C1 segment of cervical spinal cord (tissue), 14 donors: ENCODE data around the gene SFR1.

Experiments used
- DNase-seq, 14 donors: peaks; one replicate each; lab custom pipeline; 2025; lab: John Stamatoyannopoulos, UW

The SFR1 gene, protein sequence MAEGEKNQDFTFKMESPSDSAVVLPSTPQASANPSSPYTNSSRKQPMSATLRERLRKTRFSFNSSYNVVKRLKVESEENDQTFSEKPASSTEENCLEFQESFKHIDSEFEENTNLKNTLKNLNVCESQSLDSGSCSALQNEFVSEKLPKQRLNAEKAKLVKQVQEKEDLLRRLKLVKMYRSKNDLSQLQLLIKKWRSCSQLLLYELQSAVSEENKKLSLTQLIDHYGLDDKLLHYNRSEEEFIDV

GRCh38 chr10:104121485-104122224 is at the start of gene SFR1:
SFR1 (plus strand) TSS chr10:104122171; CDS start chr10:104122184, 13 bp downstream.
- DNase-seq: peak; percentile 93 to 100 (median 98)

DNA sequence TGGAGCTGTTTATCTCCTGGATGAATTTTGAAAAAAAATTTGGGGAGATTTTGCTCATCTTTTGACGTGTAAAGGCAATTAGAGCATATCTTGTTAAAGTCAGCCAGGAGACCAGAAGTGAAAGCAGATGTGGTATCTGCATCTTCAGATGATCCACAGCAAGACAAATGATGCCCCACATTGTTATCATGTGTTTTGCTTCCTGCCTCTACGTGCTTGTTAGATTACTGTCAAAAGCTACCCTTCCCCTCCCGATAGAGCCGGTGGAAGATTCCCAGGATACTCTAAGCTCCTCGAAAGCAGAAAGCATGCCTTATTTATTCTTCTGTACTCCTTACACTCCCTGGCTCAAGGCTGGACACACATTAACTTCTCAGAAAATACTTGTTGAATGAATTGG is 49.2 kb upstream of the SFR1 start:
- DNase-seq: no peak

GRCh38 chr10:104074505-104074904 is 47.5 kb upstream of the SFR1 start:
- no peak for DNase-seq

DNA sequence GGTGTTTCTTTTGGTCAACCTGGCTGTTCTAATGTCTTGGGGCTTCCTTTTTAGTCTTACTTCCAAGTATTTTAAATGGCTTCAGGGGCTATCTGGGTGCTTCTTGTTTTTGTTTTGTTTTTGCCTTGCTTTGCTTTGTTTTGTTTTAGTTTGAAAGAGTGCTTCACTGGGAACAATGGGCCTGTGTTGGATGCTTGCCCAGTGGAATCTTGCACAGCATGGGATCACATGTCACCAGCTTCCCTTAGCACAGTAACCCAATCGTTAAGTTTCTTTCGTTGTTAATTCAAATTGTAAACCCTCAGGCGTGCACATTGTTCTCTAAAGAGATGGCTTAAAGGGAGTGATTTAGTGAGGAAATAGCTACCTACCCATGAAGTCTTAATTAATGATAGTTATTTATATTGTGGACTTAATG is 45.2 kb upstream of the SFR1 start:
- DNase-seq: peak in 10 of 14 donors; percentile 13 to 73 (median 44)

DNA sequence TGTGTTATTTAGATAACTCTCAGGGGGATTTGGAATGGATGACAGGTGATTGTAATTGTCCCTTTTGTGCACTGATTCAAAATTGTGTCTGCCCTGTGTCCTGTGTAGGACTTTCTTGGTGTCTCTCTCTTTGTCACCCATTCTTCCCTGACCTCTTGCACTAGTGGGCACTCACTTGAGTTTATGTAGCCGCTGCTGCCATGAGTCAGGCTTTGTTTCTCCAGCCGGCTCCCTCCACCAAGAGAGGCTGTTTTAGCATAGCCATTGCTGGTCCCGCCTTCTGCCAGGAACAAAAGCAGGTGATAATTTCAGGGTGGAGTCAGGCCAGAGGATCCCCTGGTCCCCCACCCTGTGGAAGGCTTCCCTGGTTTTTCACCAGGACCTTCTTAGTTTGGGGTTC is 44.7 kb upstream of the SFR1 start:
- DNase-seq: peak in 2 of 14 donors; percentile 11 to 17

DNA sequence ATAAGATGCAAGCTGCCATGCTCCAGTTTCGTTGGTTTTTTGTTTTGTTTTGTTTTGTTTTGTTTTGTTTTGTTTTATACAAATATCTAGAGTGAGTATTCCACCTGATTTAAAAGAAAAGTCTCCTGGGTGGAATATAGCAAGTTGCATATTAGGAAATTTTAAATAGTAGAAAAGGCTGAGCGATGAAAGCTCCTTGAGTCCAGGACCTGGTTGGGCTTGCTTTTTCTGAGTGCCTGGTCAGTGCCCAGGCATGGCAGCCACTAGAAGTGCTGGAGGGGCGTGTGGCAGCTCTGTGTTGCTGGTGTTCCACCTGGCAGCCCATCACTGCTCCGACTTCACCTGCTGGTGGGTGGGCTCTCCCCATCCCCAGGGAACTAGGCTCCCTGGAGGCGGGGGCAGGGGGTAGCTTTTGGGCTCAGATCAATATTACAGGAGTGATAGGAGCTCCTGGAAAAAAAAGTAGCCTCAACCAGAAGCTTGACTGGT is 44.3 kb upstream of the SFR1 start:
- DNase-seq: no peak

- DNase-seq: no peak
These were observed 41.2 kb upstream of the SFR1 start for GRCh38 chr10:104080762-104081161.

DNA sequence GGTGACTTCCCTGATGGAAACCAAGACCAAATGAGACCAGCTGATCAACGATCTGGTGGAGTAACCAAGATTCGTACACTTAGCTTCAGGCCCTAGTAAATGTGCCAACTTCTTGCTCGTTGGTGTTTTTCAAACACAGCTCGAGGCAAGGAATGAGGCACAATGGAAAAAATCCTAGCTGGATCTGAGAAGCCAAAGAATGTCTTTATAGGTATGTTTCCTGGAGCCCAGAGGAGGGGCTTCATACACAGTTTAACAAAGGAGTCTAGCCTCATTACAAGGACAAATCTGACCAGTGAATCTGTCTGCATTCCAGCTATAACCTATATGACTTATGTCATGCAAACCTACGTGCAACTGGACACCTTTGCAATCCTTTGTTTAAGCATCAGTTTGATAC is 40.0 kb upstream of the SFR1 start:
- no peak for DNase-seq

DNA sequence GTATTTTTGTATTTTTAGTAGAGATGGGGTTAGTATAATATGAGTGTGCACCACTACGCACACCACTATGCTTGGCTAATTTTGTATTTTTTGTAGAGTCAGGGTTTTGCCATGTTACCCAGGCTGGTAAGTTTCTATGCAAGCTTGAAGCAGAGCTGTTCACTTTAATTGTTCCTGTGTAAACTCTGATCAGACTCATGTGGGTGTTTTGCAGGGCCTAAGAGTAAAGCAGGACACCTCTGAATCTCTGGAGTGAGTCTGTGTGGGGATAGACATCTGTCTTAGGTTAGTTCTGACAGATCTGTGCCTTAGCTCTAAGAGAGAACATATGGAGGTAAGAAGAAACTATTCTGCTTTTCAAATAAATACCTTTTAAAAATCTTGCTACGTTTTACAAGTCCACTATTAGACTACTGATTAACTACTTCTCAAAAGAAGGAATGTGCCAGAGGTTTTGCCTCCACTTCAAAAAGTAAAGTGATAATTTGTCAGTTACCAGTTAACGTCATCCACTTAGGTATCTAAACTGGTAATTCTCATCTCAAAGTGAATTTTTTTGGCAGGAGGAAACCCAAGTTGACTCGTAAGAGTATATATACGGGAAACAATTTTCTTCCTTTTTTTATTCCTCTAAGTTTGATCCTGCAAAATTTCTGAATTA is 37.4 kb upstream of the SFR1 start:
- DNase-seq: no peak

DNA sequence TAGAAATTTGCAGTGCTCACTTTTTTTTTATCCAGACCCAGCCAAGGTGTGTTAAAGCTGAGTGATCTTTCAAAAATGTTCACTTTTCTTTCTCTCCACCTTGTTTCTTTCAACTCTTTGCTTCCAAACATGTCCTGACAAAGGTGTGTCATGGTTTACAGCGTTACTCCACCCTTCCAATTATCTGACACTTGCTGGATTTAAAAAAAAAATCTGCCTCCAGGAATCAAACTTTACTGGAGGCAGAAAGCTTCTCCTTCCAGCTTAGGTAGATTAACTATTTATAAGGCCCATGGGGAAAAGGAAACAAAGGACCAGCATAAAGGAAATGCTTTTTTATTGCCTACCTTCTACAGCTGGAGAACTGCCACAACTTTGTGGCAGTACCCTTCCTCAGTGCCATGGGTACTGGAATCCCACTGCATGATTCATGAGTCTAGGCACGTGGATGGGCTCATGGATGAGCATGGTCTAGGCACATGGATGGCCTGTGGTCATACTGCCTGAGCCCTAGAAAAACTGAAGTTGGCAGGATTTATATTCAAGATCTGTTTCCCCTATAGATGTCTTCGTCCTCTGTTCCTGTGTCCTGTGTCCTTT is 36.1 kb upstream of the SFR1 start, which contains the start of gene COL17A1:
Gene COL17A1 (minus strand): TSS at position 80 of the 600 bp plus-strand sequence. CDS start 5,207 bp downstream, outside the sequence.
- no peak for DNase-seq

GRCh38 chr10:104088239-104088638 is 33.7 kb upstream of the SFR1 start:
- DNase-seq: no peak

- DNase-seq: no peak
These were observed 32.4 kb upstream of the SFR1 start for GRCh38 chr10:104089621-104090020.

DNA sequence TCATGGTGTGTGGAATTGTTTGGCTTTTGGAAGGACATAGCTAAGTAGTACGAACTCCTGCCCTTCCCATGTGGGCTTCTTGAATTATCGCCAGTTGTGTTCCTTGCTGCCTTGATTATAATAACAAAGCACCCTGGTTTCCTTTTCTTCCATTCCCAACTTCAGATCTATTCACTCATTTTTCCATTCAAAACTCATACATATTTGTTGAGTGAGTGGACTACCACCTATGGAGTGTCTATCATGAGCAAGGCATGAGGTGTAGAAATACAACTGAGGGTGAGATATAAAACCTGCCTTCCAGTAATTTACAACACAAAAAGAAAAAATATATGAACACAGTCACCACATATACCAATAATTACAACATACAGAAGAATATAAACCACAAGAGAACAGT is 31.4 kb upstream of the SFR1 start:
- DNase-seq: no peak

GRCh38 chr10:104092749-104093148 is 29.2 kb upstream of the SFR1 start:
- no peak for DNase-seq

DNA sequence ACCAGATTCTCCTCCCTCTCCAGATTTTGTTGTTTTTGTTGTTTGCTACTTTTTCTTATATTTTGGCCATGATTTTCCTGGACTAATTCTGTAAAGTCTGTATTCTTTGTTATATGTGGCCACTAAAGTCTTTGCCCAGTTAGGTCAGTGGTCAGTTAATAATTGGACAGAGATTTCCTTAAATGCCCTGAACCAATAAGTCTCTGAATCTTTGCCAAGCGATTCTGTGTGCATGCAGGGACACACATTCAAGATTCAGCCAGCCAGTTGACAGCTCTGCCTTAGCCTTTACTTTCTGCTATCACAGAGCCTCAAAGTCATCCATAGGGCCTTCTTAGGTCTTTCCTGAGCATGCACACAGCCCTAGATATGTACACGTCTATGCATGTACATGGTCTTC is 25.3 kb upstream of the SFR1 start:
- no peak for DNase-seq

DNA sequence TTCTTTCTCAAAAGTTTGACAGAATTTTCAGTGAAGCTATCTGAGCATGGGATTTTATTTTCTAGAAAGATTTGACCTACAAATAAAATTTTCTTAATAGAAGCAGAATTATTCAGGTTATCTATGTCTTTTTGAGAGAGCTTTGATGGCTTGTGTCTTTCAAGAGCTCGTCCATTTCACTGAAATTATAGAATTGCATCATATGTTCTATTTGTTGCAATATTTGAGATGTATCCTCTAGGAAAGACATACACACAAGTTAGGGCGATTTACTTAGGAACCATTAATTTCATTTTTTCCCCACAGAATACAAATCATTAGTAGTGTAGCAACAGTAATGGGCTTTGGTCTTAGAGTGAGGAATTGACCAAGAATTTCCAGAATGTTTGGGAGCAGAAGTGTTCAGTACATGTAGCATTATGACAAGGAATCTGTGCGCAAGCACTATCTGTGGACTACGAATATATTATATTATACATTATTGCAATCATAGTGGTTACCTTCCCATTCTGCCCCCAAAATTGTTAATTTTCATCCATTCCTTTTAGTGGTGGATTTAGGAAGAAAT is 23.5 kb upstream of the SFR1 start:
- no peak for DNase-seq

DNA sequence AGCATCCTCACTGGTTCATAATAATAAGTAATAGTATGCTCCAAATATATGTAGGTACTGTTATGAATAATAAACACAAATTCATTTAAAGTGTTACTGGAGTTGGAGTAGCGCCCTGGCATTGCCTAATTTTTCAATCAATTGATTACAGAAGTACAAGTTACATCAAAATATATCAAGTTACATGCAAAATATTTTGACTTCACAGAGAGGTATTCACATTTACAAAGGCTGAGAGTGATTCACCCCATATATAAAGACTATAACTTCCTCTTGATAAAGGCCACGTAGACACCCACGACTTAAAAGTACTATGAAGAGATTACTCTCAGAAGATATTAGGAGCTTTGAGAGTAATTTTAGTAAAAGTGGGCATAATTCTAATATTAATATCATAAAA is 22.7 kb upstream of the SFR1 start:
- DNase-seq: no peak

DNA sequence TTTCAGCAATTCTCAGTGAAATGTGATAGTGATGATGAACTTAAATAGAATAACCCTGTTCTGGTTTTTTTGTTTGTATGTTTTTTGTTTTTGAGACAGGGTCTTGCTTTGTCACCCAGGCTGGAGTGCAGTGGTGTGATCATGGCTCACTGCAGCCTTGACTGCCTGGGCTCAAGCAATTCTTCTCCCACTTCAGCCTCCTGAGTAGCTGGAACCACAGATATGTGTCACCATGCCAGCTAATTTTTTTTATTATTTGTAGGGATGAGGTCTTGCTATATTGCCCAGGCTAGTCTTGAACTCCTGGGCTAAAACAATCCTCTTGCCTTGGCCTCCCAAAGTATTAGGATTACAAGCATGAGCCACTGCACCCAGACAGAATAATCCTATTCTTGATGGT is 22.0 kb upstream of the SFR1 start:
- DNase-seq: no peak

- DNase-seq: no peak
These were observed 21.2 kb upstream of the SFR1 start for GRCh38 chr10:104100795-104101194.

DNA sequence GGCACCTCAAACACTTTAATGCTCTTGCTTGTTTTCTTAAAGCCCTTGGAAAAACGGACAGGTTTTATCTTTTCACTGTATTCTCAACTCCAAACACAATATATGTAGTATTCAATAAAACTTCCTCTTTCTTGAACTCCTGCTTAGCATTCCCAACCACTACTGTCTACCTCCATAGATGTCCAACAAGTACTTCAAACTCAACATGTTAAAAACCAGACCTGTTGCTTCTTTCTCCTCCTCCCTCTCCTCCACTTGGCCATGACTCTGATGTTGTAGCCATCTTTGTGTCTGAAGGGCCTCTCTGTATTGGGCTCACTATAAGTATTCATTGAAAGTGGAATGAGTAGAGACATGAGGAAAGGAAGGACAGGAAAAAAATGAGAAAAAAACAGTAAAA is 20.1 kb upstream of the SFR1 start:
- DNase-seq: no peak

GRCh38 chr10:104103956-104104355 is 18.0 kb upstream of the SFR1 start:
- DNase-seq: no peak

- DNase-seq: no peak
These were observed 17.6 kb upstream of the SFR1 start for GRCh38 chr10:104104418-104104817.
